ENCODE measurements around the gene RNASET2.

The RNASET2 gene

DNA sequence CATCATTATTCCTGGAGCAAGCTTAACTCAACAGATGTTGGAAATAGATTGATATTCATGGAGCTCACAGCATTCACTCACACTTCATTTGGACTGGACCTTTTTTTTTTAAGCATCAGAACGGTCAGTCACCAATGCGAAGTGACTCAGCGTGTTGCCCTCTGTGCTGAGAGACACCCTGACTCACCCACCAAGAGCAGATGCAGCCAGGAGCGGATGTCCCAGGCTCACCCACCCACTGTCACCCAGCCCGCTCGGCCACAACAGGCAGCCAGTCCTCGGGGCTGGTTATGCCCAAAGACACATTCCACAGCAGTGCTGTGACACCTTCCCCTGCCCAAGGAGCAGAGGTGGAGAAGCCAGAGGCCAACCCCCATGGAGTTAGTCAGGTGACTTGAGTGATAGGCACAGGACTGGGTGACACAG is 15.7 kb downstream of the RNASET2 start:
- TF ChIP-seq TAF1 (IDR thresholded peaks at IDR 0.05; ENCODE audit: borderline replicate concordance, insufficient read depth, low read length) (no peak), SIN3A (IDR thresholded peaks at IDR 0.05; ENCODE audit: borderline replicate concordance, insufficient read depth, low read length) (no peak), POLR2AphosphoS5 (IDR thresholded peaks at IDR 0.05; ENCODE audit: low read depth, low read length) (no peak), FOXP2 (optimal IDR thresholded peaks at IDR 0.05; ENCODE audit: borderline replicate concordance, extremely low read depth, extremely low read length, insufficient read depth) (no peak)
- TF ChIP-seq, protein P1, sequence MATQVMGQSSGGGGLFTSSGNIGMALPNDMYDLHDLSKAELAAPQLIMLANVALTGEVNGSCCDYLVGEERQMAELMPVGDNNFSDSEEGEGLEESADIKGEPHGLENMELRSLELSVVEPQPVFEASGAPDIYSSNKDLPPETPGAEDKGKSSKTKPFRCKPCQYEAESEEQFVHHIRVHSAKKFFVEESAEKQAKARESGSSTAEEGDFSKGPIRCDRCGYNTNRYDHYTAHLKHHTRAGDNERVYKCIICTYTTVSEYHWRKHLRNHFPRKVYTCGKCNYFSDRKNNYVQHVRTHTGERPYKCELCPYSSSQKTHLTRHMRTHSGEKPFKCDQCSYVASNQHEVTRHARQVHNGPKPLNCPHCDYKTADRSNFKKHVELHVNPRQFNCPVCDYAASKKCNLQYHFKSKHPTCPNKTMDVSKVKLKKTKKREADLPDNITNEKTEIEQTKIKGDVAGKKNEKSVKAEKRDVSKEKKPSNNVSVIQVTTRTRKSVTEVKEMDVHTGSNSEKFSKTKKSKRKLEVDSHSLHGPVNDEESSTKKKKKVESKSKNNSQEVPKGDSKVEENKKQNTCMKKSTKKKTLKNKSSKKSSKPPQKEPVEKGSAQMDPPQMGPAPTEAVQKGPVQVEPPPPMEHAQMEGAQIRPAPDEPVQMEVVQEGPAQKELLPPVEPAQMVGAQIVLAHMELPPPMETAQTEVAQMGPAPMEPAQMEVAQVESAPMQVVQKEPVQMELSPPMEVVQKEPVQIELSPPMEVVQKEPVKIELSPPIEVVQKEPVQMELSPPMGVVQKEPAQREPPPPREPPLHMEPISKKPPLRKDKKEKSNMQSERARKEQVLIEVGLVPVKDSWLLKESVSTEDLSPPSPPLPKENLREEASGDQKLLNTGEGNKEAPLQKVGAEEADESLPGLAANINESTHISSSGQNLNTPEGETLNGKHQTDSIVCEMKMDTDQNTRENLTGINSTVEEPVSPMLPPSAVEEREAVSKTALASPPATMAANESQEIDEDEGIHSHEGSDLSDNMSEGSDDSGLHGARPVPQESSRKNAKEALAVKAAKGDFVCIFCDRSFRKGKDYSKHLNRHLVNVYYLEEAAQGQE (IDR thresholded peaks at IDR 0.05; ENCODE audit: insufficient read depth in 1 of 2, low read depth in 2 of 2, low read length in 2 of 2): no peak

DNA sequence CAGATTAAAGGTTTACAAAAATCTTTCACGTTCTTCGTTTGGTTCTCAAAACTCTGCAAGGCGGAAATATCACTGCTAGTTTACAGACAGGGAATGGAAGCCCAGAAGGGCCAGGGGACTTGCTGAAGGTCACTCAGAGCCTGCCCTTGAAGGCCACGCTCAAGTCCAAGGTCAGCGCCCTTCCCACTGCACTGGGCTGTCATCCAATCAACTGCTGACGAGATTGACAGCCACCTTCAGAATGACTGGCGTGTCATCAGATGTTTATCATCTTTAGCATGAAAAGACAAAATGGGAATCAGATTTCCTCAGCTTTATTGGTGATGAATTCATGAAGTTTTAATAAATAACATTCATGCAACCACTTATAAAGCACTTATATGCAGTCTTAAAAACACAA is 16.5 kb downstream of the RNASET2 start:
- no peak for TF ChIP-seq TAF1 (IDR thresholded peaks at IDR 0.05; ENCODE audit: borderline replicate concordance, insufficient read depth, low read length)
- TF ChIP-seq, protein P1 (IDR thresholded peaks at IDR 0.05; ENCODE audit: insufficient read depth in 1 of 2, low read depth in 2 of 2, low read length in 2 of 2): no peak
- no peak for TF ChIP-seq POLR2AphosphoS5 (IDR thresholded peaks at IDR 0.05; ENCODE audit: low read depth, low read length)
- no peak for TF ChIP-seq SIN3A (IDR thresholded peaks at IDR 0.05; ENCODE audit: borderline replicate concordance, insufficient read depth, low read length)

GRCh38 chr6:166939345-166939744 is 17.0 kb downstream of the RNASET2 start:
- TF ChIP-seq TAF1 (IDR thresholded peaks at IDR 0.05; ENCODE audit: borderline replicate concordance, insufficient read depth, low read length): no peak
- TF ChIP-seq FOXP2 (optimal IDR thresholded peaks at IDR 0.05; ENCODE audit: borderline replicate concordance, extremely low read depth, extremely low read length, insufficient read depth): no peak
- no peak for TF ChIP-seq POLR2AphosphoS5 (IDR thresholded peaks at IDR 0.05; ENCODE audit: low read depth, low read length)

DNA sequence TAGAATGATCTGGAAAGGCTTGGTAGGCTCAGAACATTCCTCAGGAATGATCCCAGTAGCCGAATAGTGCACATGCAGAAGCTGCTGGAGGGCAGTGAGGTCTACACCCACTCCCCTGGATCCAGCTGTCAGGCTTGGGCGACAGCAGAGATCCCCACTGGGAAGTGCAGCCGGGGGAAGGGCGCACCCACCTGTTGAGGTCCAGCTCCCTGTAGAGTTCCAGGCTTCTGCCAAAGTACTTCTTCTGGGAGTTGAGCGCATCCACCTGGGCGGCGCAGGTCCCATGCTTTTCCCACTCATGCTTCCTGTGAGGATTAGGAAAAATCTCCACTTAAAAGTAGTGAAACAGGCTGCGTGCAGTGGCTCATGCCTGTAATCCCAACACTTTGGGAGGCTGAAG is 17.6 kb downstream of the RNASET2 start:
- TF ChIP-seq FOXP2 (optimal IDR thresholded peaks at IDR 0.05; ENCODE audit: borderline replicate concordance, extremely low read depth, extremely low read length, insufficient read depth) (no peak), SIN3A (IDR thresholded peaks at IDR 0.05; ENCODE audit: borderline replicate concordance, insufficient read depth, low read length) (no peak), POLR2AphosphoS5 (IDR thresholded peaks at IDR 0.05; ENCODE audit: low read depth, low read length) (no peak), TAF1 (IDR thresholded peaks at IDR 0.05; ENCODE audit: borderline replicate concordance, insufficient read depth, low read length) (no peak)
- TF ChIP-seq, protein P1 (IDR thresholded peaks at IDR 0.05; ENCODE audit: insufficient read depth in 1 of 2, low read depth in 2 of 2, low read length in 2 of 2): no peak

DNA sequence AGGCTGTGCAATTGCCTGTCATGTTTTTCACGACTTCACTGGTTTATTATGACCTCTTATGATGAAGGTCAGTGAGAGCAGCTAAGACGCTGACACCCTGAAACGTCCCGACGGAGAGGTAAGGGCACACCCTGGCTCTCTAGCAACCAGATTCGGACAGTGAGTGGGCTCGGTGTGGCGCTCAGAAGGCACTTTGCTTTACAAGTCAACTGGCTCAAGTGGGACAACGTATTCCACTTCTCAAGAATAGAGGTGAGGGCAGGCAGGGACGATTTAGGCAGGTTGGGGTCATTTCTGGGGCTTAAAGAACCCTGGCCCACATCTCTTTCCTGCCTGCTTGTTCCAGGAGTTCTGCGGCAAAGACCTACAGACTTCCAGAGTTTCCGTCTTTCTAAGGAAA is 18.2 kb downstream of the RNASET2 start:
- TF ChIP-seq POLR2AphosphoS5 (IDR thresholded peaks at IDR 0.05; ENCODE audit: low read depth, low read length) (no peak), SIN3A (IDR thresholded peaks at IDR 0.05; ENCODE audit: borderline replicate concordance, insufficient read depth, low read length) (no peak), TAF1 (IDR thresholded peaks at IDR 0.05; ENCODE audit: borderline replicate concordance, insufficient read depth, low read length) (no peak)

- TF ChIP-seq TAF1 (IDR thresholded peaks at IDR 0.05; ENCODE audit: borderline replicate concordance, insufficient read depth, low read length): no peak
- TF ChIP-seq FOXP2 (optimal IDR thresholded peaks at IDR 0.05; ENCODE audit: borderline replicate concordance, extremely low read depth, extremely low read length, insufficient read depth): no peak
- TF ChIP-seq, protein P1 (IDR thresholded peaks at IDR 0.05; ENCODE audit: insufficient read depth in 1 of 2, low read depth in 2 of 2, low read length in 2 of 2): no peak
- no peak for TF ChIP-seq POLR2AphosphoS5 (IDR thresholded peaks at IDR 0.05; ENCODE audit: low read depth, low read length)
- no peak for TF ChIP-seq SIN3A (IDR thresholded peaks at IDR 0.05; ENCODE audit: borderline replicate concordance, insufficient read depth, low read length)
These were observed 18.6 kb downstream of the RNASET2 start for GRCh38 chr6:166937746-166938145.
